GM23338 (cell line): ENCODE data around the gene CTDSP2. TPM values are rescaled to one million over a fixed set of nuclear protein-coding genes. Genes with fewer than 3 reads are reported as not detected.

ENCODE experiments used
- ATAC-seq: fragments of 200-7000 bp; cut with Tn5 transposase; 3 replicates; pipeline ENCODE4 v1.9.1; 2020
- DNase-seq: peaks from one replicate; pipeline ENCODE4 v3.0.0-alpha.2; 2015; ENCODE audit warnings: low spot score
- H2AFZ ChIP-seq: fragments of 200-600 bp; sonication (generic); 2 replicates; pipeline ENCODE4 v1.8.0; 2016; ENCODE audit warnings: antibody characterized with exemption, mild to moderate bottlenecking, moderate library complexity
- H3F3A ChIP-seq: fragments of 200-600 bp; sonication (generic); replicated peaks from 2 replicates; pipeline ENCODE4 v1.8.0; 2017; ENCODE audit warnings: antibody characterized with exemption, mixed run types, low read depth
- H3K27ac ChIP-seq: fragments of 200-600 bp; sonication (generic); 2 replicates; pipeline ENCODE4 v1.6.1; 2016; ENCODE audit warnings: low read depth
- H3K27me3 ChIP-seq: fragments of 200-600 bp; sonication (generic); 2 replicates; pipeline ENCODE4 v1.8.0; 2016; ENCODE audit warnings: mild to moderate bottlenecking, mixed run types, moderate library complexity; ENCODE audit not compliant: insufficient read depth
- H3K36me3 ChIP-seq: fragments of 200-600 bp; sonication (generic); 2 replicates; pipeline ENCODE4 v1.8.0; 2016; ENCODE audit warnings: mild to moderate bottlenecking; ENCODE audit not compliant: insufficient read depth
- H3K4me1 ChIP-seq: fragments of 200-600 bp; sonication (generic); 2 replicates; pipeline ENCODE4 v1.8.0; 2016; ENCODE audit warnings: mild to moderate bottlenecking, moderate library complexity; ENCODE audit not compliant: insufficient read depth
- H3K4me2 ChIP-seq: fragments of 200-600 bp; sonication (generic); 2 replicates; pipeline ENCODE4 v1.7.1; 2017; ENCODE audit warnings: mixed run types
- H3K4me3 ChIP-seq: fragments of 200-600 bp; sonication (generic); 2 replicates; pipeline ENCODE4 v1.6.1; 2016; ENCODE audit warnings: mixed run types
- H3K79me2 ChIP-seq: fragments of 200-600 bp; sonication (generic); replicated peaks from 2 replicates; pipeline ENCODE4 v1.8.0; 2017; ENCODE audit warnings: mild to moderate bottlenecking; ENCODE audit not compliant: insufficient read depth
- H3K9me2 ChIP-seq: fragments of 200-600 bp; sonication (generic); 2 replicates; pipeline ENCODE4 v1.8.0; 2017; ENCODE audit not compliant: insufficient read depth
- H4K20me1 ChIP-seq: fragments of 200-600 bp; sonication (generic); replicated peaks from 2 replicates; pipeline ENCODE4 v1.8.0; 2017; ENCODE audit warnings: mild to moderate bottlenecking; ENCODE audit not compliant: insufficient read depth
- H3K27ac Mint-ChIP-seq: 2 replicates; pipeline ENCODE4 v1.8.0; 2020; ENCODE audit warnings: inconsistent platforms, mild to moderate bottlenecking, moderate library complexity, mixed read lengths
- H3K27me3 Mint-ChIP-seq: 3 replicates; pipeline ENCODE4 v1.8.0; 2022; ENCODE audit warnings: low read depth, mild to moderate bottlenecking, moderate library complexity, mixed read lengths, inconsistent platforms; ENCODE audit not compliant: insufficient read depth, poor library complexity
- H3K36me3 Mint-ChIP-seq: 3 replicates; pipeline ENCODE4 v1.8.0; 2021; ENCODE audit warnings: low read depth, mild to moderate bottlenecking, inconsistent platforms, moderate library complexity, mixed read lengths
- H3K4me1 Mint-ChIP-seq: 3 replicates; pipeline ENCODE4 v1.8.0; 2020; ENCODE audit warnings: mild to moderate bottlenecking, inconsistent platforms, mixed read lengths
- H3K4me3 Mint-ChIP-seq: 3 replicates; pipeline ENCODE4 v1.8.0; 2021; ENCODE audit warnings: moderate library complexity, mild to moderate bottlenecking, inconsistent platforms, mixed read lengths
- H3K9me3 Mint-ChIP-seq: 3 replicates; pipeline ENCODE4 v1.8.0; 2020; ENCODE audit warnings: moderate library complexity, mild to moderate bottlenecking, inconsistent platforms, mixed read lengths
- CREB1 ChIP-seq: fragments of 250-450 bp; sonication (Bioruptor Pico); IDR thresholded peaks from 2 replicates; pipeline ENCODE4 v1.5.0; 2020; ENCODE audit warnings: low read depth, mild to moderate bottlenecking, moderate library complexity
- EZH2 ChIP-seq: fragments of 200-600 bp; sonication (generic); IDR thresholded peaks from one replicate; pipeline ENCODE4 v1.8.0; 2017; ENCODE audit warnings: antibody characterized with exemption, mild to moderate bottlenecking, low read depth; ENCODE audit not compliant: unreplicated experiment
- EZH2phosphoT487 ChIP-seq: fragments of 200-600 bp; sonication (generic); IDR thresholded peaks from one replicate; pipeline ENCODE4 v1.8.1; 2018; ENCODE audit warnings: antibody characterized with exemption; ENCODE audit not compliant: unreplicated experiment
- JUNB ChIP-seq: IDR thresholded peaks from one replicate; pipeline ENCODE4 v1.6.1; 2016; ENCODE audit warnings: antibody characterized with exemption; ENCODE audit not compliant: unreplicated experiment
- NANOG ChIP-seq: IDR thresholded peaks from 2 replicates; pipeline ENCODE4 v1.6.1; 2016; ENCODE audit warnings: antibody characterized with exemption, borderline replicate concordance
- POLR2AphosphoS5 ChIP-seq: IDR thresholded peaks from 2 replicates; pipeline ENCODE4 v1.6.1; 2016; ENCODE audit warnings: antibody characterized with exemption, low read depth
- REST ChIP-seq: IDR thresholded peaks from one replicate; pipeline ENCODE4 v1.6.1; 2018; ENCODE audit warnings: antibody characterized with exemption; ENCODE audit not compliant: unreplicated experiment
- STAT1 ChIP-seq: IDR thresholded peaks from one replicate; pipeline ENCODE4 v1.6.1; 2016; ENCODE audit warnings: antibody characterized with exemption; ENCODE audit not compliant: unreplicated experiment
- ZNF114 ChIP-seq: fragments of 250-450 bp; sonication (Bioruptor Pico); IDR thresholded peaks from 2 replicates; pipeline ENCODE4 v1.5.0; 2020; ENCODE audit warnings: mild to moderate bottlenecking, moderate library complexity
- ZNF331 ChIP-seq: fragments of 250-450 bp; sonication (Bioruptor Pico); IDR thresholded peaks from 2 replicates; pipeline ENCODE4 v1.5.0; 2020; ENCODE audit warnings: low read depth, mild to moderate bottlenecking, moderate library complexity
- ZNF462 ChIP-seq: fragments of 250-450 bp; sonication (Bioruptor Pico); IDR thresholded peaks from 2 replicates; pipeline ENCODE4 v1.5.0; 2020; ENCODE audit warnings: mild to moderate bottlenecking, moderate library complexity
- polyA plus RNA-seq: library from polyadenylated mRNA; unstranded; fragments of >200 nt; fragmentation: Nextera tagmentation; extraction: Ambion mirVana; gene quantifications from 2 replicates; pipeline ENCODE4 v1.2.1, GENCODE V29; 2016
- total RNA-seq: library from RNA; depleted of rRNA; stranded (reverse); fragments of >200 nt; shearing (Covaris generic); gene quantifications from 2 replicates; pipeline ENCODE4 v1.2.3, GENCODE V29; 2014
- TF ChIP-seq, protein P1 (sequence below): IDR thresholded peaks from 2 replicates; pipeline ENCODE4 v1.6.1; 2016; ENCODE audit warnings: antibody characterized with exemption
- TF ChIP-seq, protein P2 (sequence below), 2 experiments: fragments of 200-600 bp in 1 of 2; sonication (generic) in 1 of 2; conservative IDR thresholded peaks; 2 replicates each; pipeline versions ENCODE4 v1.5.1 to v1.6.1; 2016 to 2017; ENCODE audit warnings: antibody characterized with exemption in 2 of 2, low read depth in 2 of 2, mild to moderate bottlenecking in 2 of 2, moderate library complexity in 1 of 2

Gene CTDSP2
- total and polyA plus RNA-seq, 2 experiments from 2014 or later, result 22.8 to 81.9 TPM

- H3K27ac Mint-ChIP-seq, result no peak overlapping the region
- Histone ChIP-seq H3K79me2 (no peaks in the 10 kb centered on the region), H3K4me2 (no peak overlapping the region), H3K36me3 (no peaks in the 10 kb centered on the region), H3K4me3 (no peak overlapping the region), H2AFZ (no peak overlapping the region), H4K20me1 (no peaks in the 10 kb centered on the region), H3K27me3 (peaks cover 12% of the 10 kb centered on the region), H3K9me2 (no peaks in the 10 kb centered on the region), H3K4me1 (peaks cover 35% of the 10 kb centered on the region), H3F3A (peaks cover 11% of the 10 kb centered on the region), H3K27ac (no peak overlapping the region)
- H3K4me1 Mint-ChIP-seq, result peaks cover 30% of the 10 kb centered on the region
- no peaks in the 10 kb centered on the region; the same call in 2 of the 3 replicates for H3K36me3 Mint-ChIP-seq
- no peak overlapping the region for H3K4me3 Mint-ChIP-seq
- TF ChIP-seq ZNF462, result no peak
- TF ChIP-seq, protein P1, sequence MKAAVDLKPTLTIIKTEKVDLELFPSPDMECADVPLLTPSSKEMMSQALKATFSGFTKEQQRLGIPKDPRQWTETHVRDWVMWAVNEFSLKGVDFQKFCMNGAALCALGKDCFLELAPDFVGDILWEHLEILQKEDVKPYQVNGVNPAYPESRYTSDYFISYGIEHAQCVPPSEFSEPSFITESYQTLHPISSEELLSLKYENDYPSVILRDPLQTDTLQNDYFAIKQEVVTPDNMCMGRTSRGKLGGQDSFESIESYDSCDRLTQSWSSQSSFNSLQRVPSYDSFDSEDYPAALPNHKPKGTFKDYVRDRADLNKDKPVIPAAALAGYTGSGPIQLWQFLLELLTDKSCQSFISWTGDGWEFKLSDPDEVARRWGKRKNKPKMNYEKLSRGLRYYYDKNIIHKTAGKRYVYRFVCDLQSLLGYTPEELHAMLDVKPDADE, result no peak
- TF ChIP-seq, protein P2, sequence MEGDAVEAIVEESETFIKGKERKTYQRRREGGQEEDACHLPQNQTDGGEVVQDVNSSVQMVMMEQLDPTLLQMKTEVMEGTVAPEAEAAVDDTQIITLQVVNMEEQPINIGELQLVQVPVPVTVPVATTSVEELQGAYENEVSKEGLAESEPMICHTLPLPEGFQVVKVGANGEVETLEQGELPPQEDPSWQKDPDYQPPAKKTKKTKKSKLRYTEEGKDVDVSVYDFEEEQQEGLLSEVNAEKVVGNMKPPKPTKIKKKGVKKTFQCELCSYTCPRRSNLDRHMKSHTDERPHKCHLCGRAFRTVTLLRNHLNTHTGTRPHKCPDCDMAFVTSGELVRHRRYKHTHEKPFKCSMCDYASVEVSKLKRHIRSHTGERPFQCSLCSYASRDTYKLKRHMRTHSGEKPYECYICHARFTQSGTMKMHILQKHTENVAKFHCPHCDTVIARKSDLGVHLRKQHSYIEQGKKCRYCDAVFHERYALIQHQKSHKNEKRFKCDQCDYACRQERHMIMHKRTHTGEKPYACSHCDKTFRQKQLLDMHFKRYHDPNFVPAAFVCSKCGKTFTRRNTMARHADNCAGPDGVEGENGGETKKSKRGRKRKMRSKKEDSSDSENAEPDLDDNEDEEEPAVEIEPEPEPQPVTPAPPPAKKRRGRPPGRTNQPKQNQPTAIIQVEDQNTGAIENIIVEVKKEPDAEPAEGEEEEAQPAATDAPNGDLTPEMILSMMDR (conservative IDR thresholded peaks at IDR 0.05; ENCODE audit: low read depth in 2 of 2), result no peak
- TF ChIP-seq EZH2, result no peak
- no peak for TF ChIP-seq REST
- TF ChIP-seq EZH2phosphoT487, result no peak
- TF ChIP-seq NANOG, result no peak
- TF ChIP-seq POLR2AphosphoS5, result no peak
- no peak for TF ChIP-seq ZNF114 (CRISPR knock-in tag)
- no peak for TF ChIP-seq STAT1
- TF ChIP-seq CREB1 (CRISPR knock-in tag), result no peak
- no peak for TF ChIP-seq ZNF331 (CRISPR knock-in tag)
- TF ChIP-seq JUNB, result no peak
- H3K27me3 Mint-ChIP-seq, result peaks cover 16% of the 10 kb centered on the region
- DNase-seq (no peak), ATAC-seq (no peak)
- H3K9me3 Mint-ChIP-seq, result no peaks in the 10 kb centered on the region
Measured at GRCh38 chr12:57854965-57855364, 8.4 kb upstream of the CTDSP2 start.
